Measurements from ENCODE around the gene MAT2A.

GRCh38 chr2:85496436-85496835, 42.5 kb upstream of the MAT2A start:
- TF ChIP-seq CTCF (IDR thresholded peaks at IDR 0.05; ENCODE audit: low read depth, low read length, poor library complexity, severe bottlenecking) (no peak), EZH2phosphoT487 (IDR thresholded peaks at IDR 0.05; ENCODE audit: borderline replicate concordance, low read length) (no peak)
